GM21381 (cell line): ENCODE measurements around the gene EIF4E1B.

Experiments used
- ATAC-seq: cut with Tn5 transposase; IDR thresholded peaks from one replicate; pipeline ENCODE4 v1.9.1; 2021; ENCODE audit warnings: mild to moderate bottlenecking, moderate library complexity; ENCODE audit not compliant: unreplicated experiment

EIF4E1B gene

DNA sequence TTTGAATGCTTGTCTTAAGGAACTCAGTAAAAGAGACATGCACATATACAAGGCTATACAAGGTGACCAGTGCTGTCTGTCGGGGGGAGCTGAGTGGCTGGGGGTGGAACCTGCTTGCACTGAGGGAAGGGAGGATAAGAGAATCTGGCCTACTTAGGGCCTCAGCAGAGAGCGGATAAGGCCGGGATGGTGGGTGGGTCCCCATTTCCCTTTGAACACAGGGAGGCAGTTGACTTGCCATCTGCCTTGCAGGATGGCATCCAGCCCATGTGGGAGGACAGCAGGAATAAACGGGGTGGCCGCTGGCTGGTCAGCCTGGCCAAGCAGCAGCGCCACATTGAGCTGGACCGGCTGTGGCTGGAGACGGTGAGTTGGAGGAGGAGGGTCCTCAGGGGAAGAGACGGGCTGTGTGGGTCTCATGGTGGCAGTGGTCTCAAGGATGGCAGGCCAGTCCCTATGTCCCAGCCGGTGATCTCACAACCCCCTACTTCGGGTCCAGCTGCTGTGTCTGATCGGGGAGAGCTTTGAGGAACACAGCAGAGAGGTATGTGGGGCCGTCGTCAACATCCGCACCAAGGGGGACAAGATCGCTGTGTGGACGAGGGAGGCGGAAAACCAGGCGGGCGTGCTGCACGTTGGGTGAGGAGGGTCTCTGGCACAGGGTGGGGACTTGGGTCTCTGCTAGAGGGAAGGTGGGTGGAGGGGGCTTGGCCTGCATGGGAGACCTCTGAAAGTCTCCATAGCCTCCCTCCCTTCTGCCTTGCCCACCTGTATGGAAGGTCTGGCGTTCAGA, 14.6 kb downstream of the EIF4E1B start:
- no peak for ATAC-seq

DNA sequence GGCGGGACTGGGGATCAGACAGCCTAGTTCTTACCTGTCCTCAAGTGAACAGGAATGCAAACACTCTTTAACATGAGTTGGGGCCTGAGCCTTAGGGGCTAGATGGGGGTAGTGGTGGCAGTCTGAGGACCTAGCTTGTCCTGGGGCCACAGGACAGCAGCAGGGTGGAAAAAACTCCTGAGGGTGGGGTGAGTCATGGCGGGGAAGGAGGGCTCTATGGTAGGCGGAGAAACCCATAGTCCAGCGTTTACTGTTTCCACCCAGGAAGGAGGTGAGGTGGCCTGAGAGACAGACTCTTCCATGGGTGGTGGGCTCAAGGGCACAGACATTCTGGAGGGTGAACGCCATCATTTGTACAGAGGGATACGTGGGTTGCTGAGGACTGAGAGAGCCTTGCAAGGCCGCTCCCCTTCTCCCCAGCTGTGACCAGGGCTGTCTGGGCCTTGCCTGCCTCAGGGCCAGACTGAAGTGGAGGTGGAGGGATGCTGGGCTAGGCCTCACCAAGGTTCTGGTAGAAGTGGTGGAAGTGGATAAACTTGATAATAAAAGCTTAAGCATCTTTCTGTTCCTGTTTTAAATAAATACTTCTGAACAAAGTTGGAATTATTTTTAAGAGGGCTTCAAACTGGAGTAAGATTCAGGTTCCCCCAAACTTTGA, 15.7 kb downstream of the EIF4E1B start:
- ATAC-seq, result no peak

GRCh38 chr5:176646707-176647029, 16.2 kb downstream of the EIF4E1B start:
- peak; percentile 1 for ATAC-seq

- ATAC-seq, result peak; percentile 92
These were observed 16.8 kb downstream of the EIF4E1B start, which contains the start of gene TSPAN17 for GRCh38 chr5:176647030-176647842. TSS of gene TSPAN17 (plus strand) at chr5:176647484. CDS start at chr5:176647616, 132 bp downstream.

DNA sequence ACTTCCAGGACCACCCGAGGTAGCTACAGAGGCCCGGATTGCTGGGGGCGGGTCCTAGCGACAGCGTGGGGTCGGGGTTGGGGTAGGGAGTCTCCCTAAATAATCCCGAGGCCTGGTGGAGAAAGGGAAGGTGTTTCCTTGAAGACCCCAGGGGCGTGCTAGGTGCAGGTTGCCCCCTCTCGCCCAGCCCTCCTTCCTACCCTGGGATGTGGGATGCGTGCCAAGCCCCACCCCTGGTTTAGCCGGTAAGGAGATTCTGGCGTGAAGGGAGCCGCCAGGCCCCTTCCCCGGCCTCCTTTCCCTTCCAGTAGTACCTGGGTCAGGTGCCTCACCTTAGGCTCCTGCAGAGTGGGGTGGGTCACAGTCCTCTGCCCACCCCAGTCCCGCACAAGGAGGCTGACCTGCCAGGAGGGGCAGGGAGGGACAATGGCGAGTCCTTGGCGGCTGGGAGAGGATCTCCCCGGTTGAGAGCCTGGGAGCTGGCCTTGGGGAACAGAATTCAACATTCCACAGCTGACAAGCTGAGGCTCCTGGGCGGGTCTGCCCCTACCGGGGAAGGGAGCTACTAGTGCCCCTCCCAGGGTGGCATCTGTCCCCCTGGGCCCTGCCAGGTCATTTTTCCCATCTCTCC, 17.5 kb downstream of the EIF4E1B start:
- ATAC-seq, result no peak

DNA sequence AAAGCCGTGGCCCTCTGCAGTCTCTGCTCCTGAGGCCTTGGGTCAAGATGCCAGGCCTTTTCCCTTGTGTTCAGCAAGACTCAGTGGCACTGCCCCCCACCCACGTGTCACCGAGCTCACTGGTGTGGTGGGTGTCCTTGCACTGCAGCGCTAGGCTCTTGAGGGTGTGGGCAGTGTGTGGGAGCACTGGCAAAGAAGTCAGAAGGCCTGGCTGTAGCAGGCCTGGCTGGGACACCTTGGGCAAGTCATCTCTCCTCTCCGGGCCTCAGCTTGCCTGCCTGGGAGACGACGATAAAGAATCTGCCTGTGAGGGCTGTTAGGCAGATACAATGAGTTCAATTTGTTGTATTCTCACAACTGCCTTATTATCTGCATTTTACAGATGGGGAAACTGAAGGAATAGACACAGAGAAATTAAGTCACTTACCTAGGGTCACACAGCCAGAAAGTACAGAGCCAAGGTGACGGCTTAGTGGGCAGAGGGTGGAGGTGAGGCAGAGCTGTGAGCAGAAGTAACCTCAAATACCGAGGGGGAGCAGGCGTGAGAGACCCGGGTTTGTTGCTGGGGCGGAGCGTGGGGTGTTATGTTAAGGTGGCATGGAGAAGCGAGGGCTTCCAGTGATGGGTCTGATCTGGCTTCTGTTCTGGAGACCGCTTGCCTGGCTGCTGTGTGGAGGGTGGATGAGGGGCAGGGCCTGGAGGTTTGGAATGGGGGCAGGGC, 18.2 kb downstream of the EIF4E1B start:
- no peak for ATAC-seq

DNA sequence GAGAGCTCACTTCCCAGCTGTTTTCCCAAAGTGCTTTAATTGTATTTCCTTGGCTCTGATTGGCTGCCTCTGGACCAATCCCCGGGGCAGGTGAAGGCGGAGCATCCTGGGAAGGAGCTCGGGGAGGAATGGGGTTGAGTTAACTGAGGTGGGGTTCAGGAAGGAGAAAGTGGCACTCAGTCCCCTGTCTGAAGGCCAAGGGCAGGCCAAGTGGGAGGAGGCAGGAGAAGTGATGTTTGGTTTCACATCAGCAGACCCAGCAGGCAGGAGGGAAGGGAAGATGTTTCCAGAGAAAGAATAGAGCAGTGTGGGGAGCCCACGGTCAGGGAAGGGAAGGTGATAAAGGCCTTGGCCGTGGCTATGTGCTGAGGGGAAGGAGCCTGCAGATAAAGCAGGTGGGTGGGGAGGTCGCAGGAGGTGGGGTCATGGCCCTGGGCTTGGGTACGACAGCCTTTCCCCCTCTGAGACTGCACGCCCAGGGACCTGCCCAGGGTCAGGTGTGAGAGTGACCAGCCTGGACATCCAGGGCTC, 19.9 kb downstream of the EIF4E1B start:
- no peak for ATAC-seq

DNA sequence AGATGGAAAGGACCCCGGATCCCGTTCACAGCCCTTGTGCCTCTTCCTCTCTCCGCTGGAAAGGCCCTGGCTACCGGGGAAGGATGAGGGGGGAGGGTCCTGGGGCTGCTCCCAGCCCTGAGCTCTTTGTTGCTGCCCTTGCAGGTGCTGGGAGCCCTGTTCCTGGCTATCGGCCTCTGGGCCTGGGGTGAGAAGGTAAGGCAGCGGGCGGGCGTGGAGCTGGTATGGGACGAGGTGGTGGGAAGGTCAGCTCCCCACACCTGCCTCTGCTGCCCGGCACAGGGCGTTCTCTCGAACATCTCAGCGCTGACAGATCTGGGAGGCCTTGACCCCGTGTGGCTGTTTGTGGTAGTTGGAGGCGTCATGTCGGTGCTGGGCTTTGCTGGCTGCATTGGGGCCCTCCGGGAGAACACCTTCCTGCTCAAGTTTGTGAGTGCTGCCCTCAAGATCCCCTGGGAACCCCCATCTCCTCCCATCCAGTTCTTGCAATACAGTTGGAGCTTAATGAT, 21.1 kb downstream of the EIF4E1B start:
- no peak for ATAC-seq

DNA sequence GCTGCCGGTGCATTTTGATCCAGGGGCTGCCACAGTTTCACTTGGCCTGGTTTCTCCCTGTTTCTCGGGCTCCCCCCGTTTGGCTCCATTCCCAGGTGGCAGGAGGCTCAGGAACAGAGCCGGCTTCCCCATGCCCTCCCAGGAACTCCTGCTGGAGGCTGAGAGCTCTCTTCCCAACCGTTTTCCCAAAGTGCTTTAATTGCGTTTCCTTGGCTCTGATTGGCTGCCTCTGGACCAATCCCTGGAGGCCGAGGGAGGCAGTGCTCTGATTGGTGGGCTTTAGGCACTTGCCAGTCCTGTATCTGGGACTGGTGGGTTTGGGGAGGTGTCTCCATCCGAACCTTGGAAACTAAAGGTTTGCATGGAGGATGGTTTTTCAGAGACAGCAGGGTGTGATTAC, 21.7 kb downstream of the EIF4E1B start:
- no peak for ATAC-seq

GRCh38 chr5:176653401-176654385, 23.2 kb downstream of the EIF4E1B start:
- no peak for ATAC-seq

- no peak for ATAC-seq
These were observed 24.4 kb downstream of the EIF4E1B start for GRCh38 chr5:176654856-176655255.

- no peak for ATAC-seq
These were observed 26.1 kb downstream of the EIF4E1B start for GRCh38 chr5:176656467-176656990.

DNA sequence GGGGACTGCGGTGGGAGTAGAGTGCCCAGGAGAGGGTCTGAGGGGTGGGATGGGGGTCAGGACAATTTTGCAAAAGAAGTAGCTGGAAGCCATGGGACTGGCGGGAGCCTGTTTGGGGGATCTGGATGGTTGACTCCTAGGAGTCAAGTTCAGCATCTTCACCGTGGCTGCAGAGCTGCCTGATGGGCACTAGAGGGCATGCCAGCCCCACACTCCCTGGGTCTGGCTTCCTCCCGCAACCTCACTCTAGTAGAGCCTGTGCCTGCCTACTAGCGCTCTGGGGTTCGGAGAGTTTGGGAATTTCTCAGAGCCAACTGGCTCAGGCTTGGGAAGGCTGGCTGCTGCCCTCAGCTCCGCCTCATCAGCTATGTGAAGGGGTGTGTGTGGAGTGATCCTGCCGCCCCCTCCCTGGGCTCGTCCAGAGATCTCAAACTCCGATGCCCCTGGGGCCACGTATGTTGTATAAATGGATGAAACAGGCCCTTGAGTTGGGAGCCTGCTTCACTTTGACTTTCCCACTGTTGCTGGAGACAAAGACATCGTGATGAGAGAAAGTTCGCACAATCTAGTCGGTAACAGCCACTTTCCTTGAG, 27.6 kb downstream of the EIF4E1B start:
- ATAC-seq, result no peak

GRCh38 chr5:176658817-176659511, 28.5 kb downstream of the EIF4E1B start:
- no peak for ATAC-seq

DNA sequence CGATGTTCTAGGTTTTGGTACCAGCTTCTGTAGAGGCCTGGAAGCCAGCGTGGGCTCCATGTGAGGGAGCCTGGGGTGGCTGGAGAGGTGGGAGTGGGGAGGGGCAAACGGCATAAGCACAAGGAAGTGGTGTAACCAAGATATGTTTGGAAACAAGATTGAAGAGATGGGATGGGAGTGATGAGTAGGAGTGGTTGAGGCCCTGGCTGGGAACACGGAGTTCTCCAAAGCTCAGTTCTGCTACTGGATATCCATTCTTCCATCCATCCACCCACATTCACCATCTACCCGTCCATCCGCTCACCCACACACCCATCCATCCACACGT, 29.0 kb downstream of the EIF4E1B start:
- no peak for ATAC-seq

- ATAC-seq, result no peak
These were observed 29.5 kb downstream of the EIF4E1B start for GRCh38 chr5:176659860-176660461.

DNA sequence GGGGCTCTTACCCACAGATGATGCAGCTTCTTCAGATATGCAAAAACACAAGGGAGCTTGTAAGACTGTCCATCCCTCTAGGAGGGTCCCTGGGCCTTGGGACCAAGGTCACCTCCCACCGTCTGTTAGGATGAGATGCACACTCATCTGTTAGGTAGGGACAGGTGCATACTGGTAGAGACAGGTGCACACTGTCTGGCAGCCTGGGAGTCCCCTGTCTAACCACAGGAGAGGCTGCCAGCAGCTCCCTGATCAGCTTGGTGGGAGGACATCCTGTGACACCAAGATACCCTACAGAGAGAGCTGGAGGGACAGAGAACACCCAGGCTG, 30.0 kb downstream of the EIF4E1B start:
- no peak for ATAC-seq
